Endodermal cell (in vitro differentiated cells): ENCODE data around the gene LRRFIP1. TPM values are rescaled to one million over a fixed set of nuclear protein-coding genes. Genes with fewer than 3 reads are reported as not detected.

ENCODE experiments used
- DNase-seq: peaks from one replicate; pipeline ENCODE4 v3.0.0-alpha.2; 2017
- H3K27ac ChIP-seq: 2 replicates; pipeline ENCODE4 v1.5.1; 2013; ENCODE audit warnings: mild to moderate bottlenecking, low read depth, low read length, moderate library complexity
- H3K27me3 ChIP-seq: 2 replicates; pipeline ENCODE4 v1.6.1; 2013; ENCODE audit warnings: mild to moderate bottlenecking, low read length, moderate library complexity; ENCODE audit not compliant: insufficient read depth, control insufficient read depth, poor library complexity, severe bottlenecking
- H3K36me3 ChIP-seq: 2 replicates; pipeline ENCODE4 v1.7.0; 2013; ENCODE audit warnings: mild to moderate bottlenecking, low read length, moderate library complexity; ENCODE audit not compliant: control insufficient read depth, insufficient read depth
- H3K4me1 ChIP-seq: one replicate; pipeline ENCODE4 v1.7.0; 2013; ENCODE audit warnings: low read length; ENCODE audit not compliant: control insufficient read depth, insufficient read depth
- H3K4me3 ChIP-seq: 2 replicates; pipeline ENCODE4 v1.5.1; 2013; ENCODE audit warnings: mild to moderate bottlenecking, low read length, moderate library complexity
- H3K9ac ChIP-seq: 2 replicates; pipeline ENCODE4 v1.6.1; 2013; ENCODE audit warnings: mild to moderate bottlenecking, low read length, moderate library complexity; ENCODE audit not compliant: poor library complexity, severe bottlenecking; ENCODE audit errors: extremely low read depth
- H3K9me3 ChIP-seq: 2 replicates; pipeline ENCODE4 v1.6.1; 2013; ENCODE audit warnings: mild to moderate bottlenecking, low read length, moderate library complexity; ENCODE audit not compliant: control insufficient read depth
- H3K27ac Mint-ChIP-seq: 2 replicates; pipeline ENCODE4 v1.8.0; 2020; ENCODE audit warnings: mixed read lengths
- H3K27me3 Mint-ChIP-seq: 2 replicates; pipeline ENCODE4 v1.8.0; 2021; ENCODE audit warnings: mild to moderate bottlenecking, mixed read lengths; ENCODE audit not compliant: insufficient read depth
- H3K36me3 Mint-ChIP-seq: 2 replicates; pipeline ENCODE4 v1.8.0; 2020; ENCODE audit warnings: low read depth, mixed read lengths
- H3K4me1 Mint-ChIP-seq: 2 replicates; pipeline ENCODE4 v1.8.0; 2020; ENCODE audit warnings: mixed read lengths
- H3K4me3 Mint-ChIP-seq: 2 replicates; pipeline ENCODE4 v1.8.0; 2020; ENCODE audit warnings: mild to moderate bottlenecking, moderate library complexity, mixed read lengths
- H3K9me3 Mint-ChIP-seq: 2 replicates; pipeline ENCODE4 v1.8.0; 2020; ENCODE audit warnings: mild to moderate bottlenecking, mixed read lengths
- CTCF ChIP-seq: fragments of 200-600 bp; sonication (generic); conservative IDR thresholded peaks from 2 replicates; pipeline ENCODE4 v1.5.0; 2021; ENCODE audit warnings: antibody characterized with exemption, mild to moderate bottlenecking
- WGBS, 2 experiments: methylation state at CpG; one replicate each; pipeline versions ENCODE4 v1.1.5 to v1.1.7; 2013; ENCODE audit warnings: missing lambda C conversion rate in 2 of 2, mixed read lengths in 1 of 2; ENCODE audit not compliant: insufficient coverage in 1 of 2, insufficient read length in 1 of 2; 5-methylcytosine and 5-hydroxymethylcytosine counted together
- total RNA-seq, 2 donors: library from RNA; stranded (reverse); fragmentation: NEBNext Ultra II Directional in 1 of 2; extraction: Animal tissue kit (Norgen Biotek cat#: 25700) in 1 of 2; gene quantifications; 2 replicates in 1 of 2; 3 replicates in 1 of 2; pipeline ENCODE4 v1.2.1, GENCODE V29; 2021

LRRFIP1 gene
- total RNA-seq, 2 donors from 2014 or later, result 102 to 132 TPM

- TF ChIP-seq CTCF, result no peak
- Mint-ChIP-seq H3K27ac (no peak overlapping the region), H3K36me3 (peaks cover 38% of the 10 kb centered on the region), H3K9me3 (no peaks in the 10 kb centered on the region), H3K4me3 (no peak overlapping the region), H3K4me1 (peaks cover 40% of the 10 kb centered on the region), H3K27me3 (no peaks in the 10 kb centered on the region)
- no peak overlapping the region for H3K27ac ChIP-seq
- peaks cover 22% of the 10 kb centered on the region for H3K4me1 ChIP-seq
- no peaks in the 10 kb centered on the region for H3K9me3 ChIP-seq
- no peaks in the 10 kb centered on the region for H3K27me3 ChIP-seq
- no peak overlapping the region for H3K9ac ChIP-seq
- 94 to 97% methylated on average over 7 to 12 of the region's 12 CpGs for WGBS, 2 experiments
- DNase-seq, result no peak
- no peak overlapping the region for H3K4me3 ChIP-seq
- peaks cover 57% of the 10 kb centered on the region for H3K36me3 ChIP-seq
These were observed 114.8 kb downstream of the LRRFIP1 start for GRCh38 chr2:237742191-237742590.

GRCh38 chr2:237742614-237743013 is 115.2 kb downstream of the LRRFIP1 start:
- no peak overlapping the region for H3K9ac ChIP-seq
- peaks cover 44% of the 10 kb centered on the region for H3K4me1 Mint-ChIP-seq
- H3K36me3 Mint-ChIP-seq, result peaks cover 37% of the 10 kb centered on the region
- no peak overlapping the region for H3K4me3 Mint-ChIP-seq
- H3K27ac Mint-ChIP-seq, result no peak overlapping the region
- H3K27me3 ChIP-seq, result no peaks in the 10 kb centered on the region
- H3K27ac ChIP-seq, result no peak overlapping the region
- peaks cover 57% of the 10 kb centered on the region for H3K36me3 ChIP-seq
- H3K9me3 Mint-ChIP-seq, result no peaks in the 10 kb centered on the region
- no peak for DNase-seq
- H3K4me1 ChIP-seq, result peaks cover 26% of the 10 kb centered on the region
- H3K4me3 ChIP-seq, result no peak overlapping the region
- TF ChIP-seq CTCF, result no peak
- WGBS, 2 experiments, result 92 to 100% methylated on average over 1 to 3 of the region's 3 CpGs
- H3K9me3 ChIP-seq, result peaks cover 2% of the 10 kb centered on the region
- no peaks in the 10 kb centered on the region for H3K27me3 Mint-ChIP-seq

- no peak for DNase-seq
- Histone ChIP-seq H3K9me3 (peaks cover 6% of the 10 kb centered on the region), H3K9ac (no peak overlapping the region), H3K36me3 (peaks cover 56% of the 10 kb centered on the region), H3K4me1 (peaks cover 29% of the 10 kb centered on the region), H3K27me3 (no peaks in the 10 kb centered on the region), H3K27ac (no peak overlapping the region), H3K4me3 (no peak overlapping the region)
- Mint-ChIP-seq H3K4me3 (no peak overlapping the region), H3K36me3 (peaks cover 37% of the 10 kb centered on the region), H3K9me3 (no peaks in the 10 kb centered on the region), H3K27ac (no peak overlapping the region), H3K27me3 (no peaks in the 10 kb centered on the region), H3K4me1 (peaks cover 48% of the 10 kb centered on the region)
- no peak for TF ChIP-seq CTCF
- 87 to 94% methylated on average over 3 to 6 of the region's 6 CpGs for WGBS, 2 experiments
These were observed 115.6 kb downstream of the LRRFIP1 start for GRCh38 chr2:237743024-237743423.
